ENCODE measurements around the gene SLC16A12. TPM values are rescaled to one million over a fixed set of nuclear protein-coding genes. Genes with fewer than 3 reads are reported as not detected.
"Not testable (repeated sequence)": the region's sequence is repeated elsewhere in the genome, so short reads cannot be mapped to it uniquely, and the experiment has no call there.

Gene SLC16A12
- total and polyA plus RNA-seq, 5 donors = 2.7 to 7.2 (median 4.4) TPM

DNA sequence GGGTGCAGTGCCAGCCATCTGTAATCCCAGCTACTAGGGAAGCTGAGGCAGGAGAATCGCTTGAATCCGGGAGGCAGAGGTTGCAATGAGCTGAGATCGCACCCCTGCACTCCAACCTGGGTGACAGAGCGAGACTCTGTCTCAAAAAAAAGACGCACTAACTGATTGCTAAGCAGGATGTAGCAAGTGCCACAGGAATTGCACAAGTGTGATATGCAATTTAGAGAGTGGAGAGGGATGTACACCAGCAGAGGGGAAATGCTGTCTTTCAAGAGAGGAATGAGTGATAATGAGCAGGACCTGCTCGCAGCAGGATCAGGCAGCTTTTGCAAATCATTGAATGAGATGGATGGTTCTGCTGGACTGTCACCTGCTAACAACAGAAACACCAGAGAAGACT lies 13.3 kb upstream of the SLC16A12 start:
- H3K4me3 ChIP-seq (ENCODE audit: low read length) = no peak overlapping the region
- H3K27ac ChIP-seq (ENCODE audit: low read length) = no peak overlapping the region
- intact Hi-C loops (cut with DNase I) = loop anchor here in 1 of 4 donors (10.0 kb wide), 1 partner anchor 74 kb away; no protein-coding TSS in a partner anchor
- DNase-seq = no peak
- ATAC-seq = peak in 1 of 2 donors; percentile 18
- WGBS = 57% methylated on average over 6 of the region's 6 CpGs
- no peaks in the 10 kb centered on the region for H3K27me3 ChIP-seq (ENCODE audit: control insufficient read depth, insufficient read depth)
- H3K9me3 ChIP-seq (ENCODE audit: control insufficient read depth, low read length) = no peaks in the 10 kb centered on the region
- H3K4me1 ChIP-seq (ENCODE audit: control insufficient read depth, insufficient read depth, low read length) = no peaks in the 10 kb centered on the region

DNA sequence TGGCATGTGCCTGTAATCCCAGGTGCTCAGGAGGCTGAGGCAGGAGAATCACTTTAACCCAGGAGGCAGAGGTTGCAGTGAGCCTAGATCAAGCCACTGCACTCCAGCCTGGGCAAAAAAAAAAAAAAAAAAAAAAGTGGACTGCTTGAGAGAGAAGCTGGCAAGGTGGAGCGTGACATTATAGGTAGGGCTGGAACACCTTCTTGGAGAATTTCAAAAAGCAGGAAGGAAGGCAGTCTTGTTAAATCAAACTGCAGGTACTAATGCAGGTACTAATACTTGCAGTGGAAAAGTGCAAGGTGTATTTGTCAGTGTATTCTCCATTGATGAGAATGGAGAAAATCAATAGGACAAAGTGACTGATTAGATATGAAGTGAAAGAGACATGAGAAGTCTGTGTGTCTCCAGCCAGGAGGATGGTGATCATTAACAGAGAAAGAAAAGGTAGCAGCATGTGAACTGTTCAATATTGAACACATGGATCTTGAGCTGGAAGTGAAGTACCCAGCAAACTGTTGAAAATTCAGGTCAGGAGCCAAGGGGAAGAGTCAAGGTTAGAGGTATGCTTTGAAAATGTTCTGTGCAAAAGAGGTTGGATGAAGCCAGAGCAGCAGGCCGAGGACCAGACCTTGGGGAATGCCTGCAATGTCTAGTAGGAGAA lies 12.6 kb upstream of the SLC16A12 start:
- H3K9me3 ChIP-seq (ENCODE audit: control insufficient read depth, low read length) = no peaks in the 10 kb centered on the region
- H3K27me3 ChIP-seq (ENCODE audit: control insufficient read depth, insufficient read depth) = no peaks in the 10 kb centered on the region
- no peak overlapping the region for H3K27ac ChIP-seq (ENCODE audit: low read length)
- H3K4me3 ChIP-seq (ENCODE audit: low read length) = no peak overlapping the region
- no peak for ATAC-seq
- intact Hi-C loops (cut with DNase I) = loop anchor here in 1 of 4 donors (10.0 kb wide), 1 partner anchor 73 kb away; no protein-coding TSS in a partner anchor
- DNase-seq = no peak
- 87% methylated on average over 2 of the region's 2 CpGs for WGBS
- H3K4me1 ChIP-seq (ENCODE audit: control insufficient read depth, insufficient read depth, low read length) = no peaks in the 10 kb centered on the region

DNA sequence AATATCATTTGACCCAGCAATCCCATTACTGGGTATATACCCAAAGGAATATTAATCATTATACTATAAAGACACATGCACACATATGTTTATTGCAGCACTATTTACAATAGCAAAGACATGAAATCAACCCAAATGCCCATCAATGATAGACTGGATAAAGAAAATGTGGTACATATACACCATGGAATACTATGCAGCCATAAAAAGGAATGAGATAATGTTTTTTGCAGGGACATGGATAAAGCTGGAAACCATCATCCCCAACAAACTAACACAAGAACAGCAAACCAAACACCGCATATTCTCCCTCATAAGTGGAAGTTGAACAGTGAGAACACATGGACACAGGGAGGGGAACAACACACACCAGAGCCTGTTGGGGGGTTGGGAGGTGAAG lies 11.3 kb upstream of the SLC16A12 start:
- 98% methylated on average over 1 of the region's 1 CpG for WGBS
- H3K9me3 ChIP-seq (ENCODE audit: control insufficient read depth, low read length); H3K4me3 ChIP-seq (ENCODE audit: low read length); DNase-seq; H3K27ac ChIP-seq (ENCODE audit: low read length); ATAC-seq; H3K27me3 ChIP-seq (ENCODE audit: control insufficient read depth, insufficient read depth); H3K4me1 ChIP-seq (ENCODE audit: control insufficient read depth, insufficient read depth, low read length): not testable (repeated sequence)
- intact Hi-C loops (cut with DNase I) = loop anchor here in 1 of 4 donors (10.0 kb wide), 1 partner anchor 72 kb away; no protein-coding TSS in a partner anchor

DNA sequence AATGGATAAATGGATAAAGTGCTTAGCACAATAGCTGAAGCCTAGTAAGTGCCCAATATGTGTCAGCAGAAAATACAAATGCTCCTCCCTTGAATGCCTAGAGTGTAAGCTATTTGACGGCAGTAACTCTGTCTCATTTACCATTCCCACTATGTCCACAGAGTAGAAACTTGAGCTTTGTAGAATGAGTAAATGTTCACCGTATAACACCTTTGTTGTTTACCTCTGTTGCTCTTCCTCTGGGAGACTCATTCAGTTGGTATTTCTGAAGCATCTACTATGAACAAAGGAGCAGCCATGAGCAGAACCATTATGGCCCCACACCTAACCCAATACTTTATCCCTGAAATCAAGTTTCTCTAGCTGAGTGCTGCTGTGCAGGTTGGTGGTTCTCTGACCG lies 8.4 kb upstream of the SLC16A12 start:
- H3K27ac ChIP-seq (ENCODE audit: low read length) = no peak overlapping the region
- no peak for DNase-seq
- 77% methylated on average over 3 of the region's 3 CpGs for WGBS
- no peaks in the 10 kb centered on the region for H3K4me1 ChIP-seq (ENCODE audit: control insufficient read depth, insufficient read depth, low read length)
- no peak overlapping the region for H3K4me3 ChIP-seq (ENCODE audit: low read length)
- intact Hi-C loops (cut with DNase I) = loop anchor here in 1 of 4 donors (10.0 kb wide), 1 partner anchor 69 kb away; no protein-coding TSS in a partner anchor
- ATAC-seq = no peak
- H3K27me3 ChIP-seq (ENCODE audit: control insufficient read depth, insufficient read depth) = no peaks in the 10 kb centered on the region
- no peaks in the 10 kb centered on the region for H3K9me3 ChIP-seq (ENCODE audit: control insufficient read depth, low read length)

DNA sequence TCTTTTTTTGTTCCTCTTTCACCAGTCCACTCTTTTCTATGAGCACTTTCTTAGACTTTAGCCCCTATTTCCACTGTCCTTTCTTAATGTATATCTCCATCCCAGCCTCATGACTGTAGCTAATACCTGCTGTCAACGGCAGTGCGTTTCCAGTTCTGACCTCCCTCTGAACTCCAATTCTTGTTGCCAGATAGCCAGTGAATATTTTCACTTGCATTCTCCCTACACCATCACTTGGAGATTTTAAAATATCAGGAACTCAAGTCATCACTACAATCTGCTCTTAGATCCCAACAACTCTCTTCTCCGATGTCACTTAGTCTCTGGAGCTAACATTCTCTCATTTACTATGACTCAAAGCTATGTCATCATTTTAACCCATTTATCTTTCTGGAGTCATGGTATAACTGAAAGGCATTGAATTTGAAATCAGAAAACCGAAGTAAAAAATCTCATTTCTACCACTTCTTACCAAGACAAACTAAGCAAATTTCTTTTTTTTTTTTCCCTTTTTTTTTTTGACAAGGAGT lies 5.1 kb upstream of the SLC16A12 start:
- H3K27ac ChIP-seq (ENCODE audit: low read length) = no peak overlapping the region
- H3K27me3 ChIP-seq (ENCODE audit: control insufficient read depth, insufficient read depth) = no peaks in the 10 kb centered on the region
- H3K9me3 ChIP-seq (ENCODE audit: control insufficient read depth, low read length) = no peaks in the 10 kb centered on the region
- no peak for ATAC-seq
- H3K4me1 ChIP-seq (ENCODE audit: control insufficient read depth, insufficient read depth, low read length) = no peaks in the 10 kb centered on the region
- intact Hi-C loops (cut with DNase I) = loop anchor here in 1 of 4 donors (10.0 kb wide), 1 partner anchor 66 kb away; no protein-coding TSS in a partner anchor
- 64% methylated on average over 4 of the region's 4 CpGs for WGBS
- no peak for DNase-seq
- H3K4me3 ChIP-seq (ENCODE audit: low read length) = no peak overlapping the region

DNA sequence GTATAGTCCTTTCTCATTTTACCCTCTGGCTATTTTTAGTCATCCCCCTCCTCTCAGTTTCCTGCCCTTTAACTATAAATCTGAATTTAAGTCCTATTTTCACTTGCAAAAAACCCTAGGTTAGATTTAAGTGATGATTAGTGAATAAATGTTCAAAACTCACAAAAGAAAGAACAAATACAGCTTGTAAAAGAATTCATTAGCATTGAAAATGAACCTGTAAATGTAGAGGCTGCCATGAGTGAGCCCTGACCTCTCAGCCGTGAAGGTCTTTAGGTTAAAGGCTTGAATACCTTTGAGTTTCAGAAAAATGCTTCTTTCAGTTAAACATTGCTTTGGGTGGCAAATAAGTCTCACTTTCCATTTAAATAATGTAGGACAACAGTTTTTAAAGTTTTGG lies 2.0 kb upstream of the SLC16A12 start:
- no peaks in the 10 kb centered on the region for H3K27me3 ChIP-seq (ENCODE audit: control insufficient read depth, insufficient read depth)
- 80% methylated on average over 1 of the region's 1 CpG for WGBS
- H3K9me3 ChIP-seq (ENCODE audit: control insufficient read depth, low read length) = no peaks in the 10 kb centered on the region
- ATAC-seq (no peak), DNase-seq (no peak)
- H3K27ac ChIP-seq (ENCODE audit: low read length) = no peak overlapping the region
- H3K4me3 ChIP-seq (ENCODE audit: low read length) = no peak overlapping the region
- intact Hi-C loops (cut with DNase I) = loop anchor here in 3 of 4 donors (5.0 to 10.0 kb wide), 3 partner anchors 53 to 65 kb away; no protein-coding TSS in a partner anchor
- H3K4me1 ChIP-seq (ENCODE audit: control insufficient read depth, insufficient read depth, low read length) = no peaks in the 10 kb centered on the region

DNA sequence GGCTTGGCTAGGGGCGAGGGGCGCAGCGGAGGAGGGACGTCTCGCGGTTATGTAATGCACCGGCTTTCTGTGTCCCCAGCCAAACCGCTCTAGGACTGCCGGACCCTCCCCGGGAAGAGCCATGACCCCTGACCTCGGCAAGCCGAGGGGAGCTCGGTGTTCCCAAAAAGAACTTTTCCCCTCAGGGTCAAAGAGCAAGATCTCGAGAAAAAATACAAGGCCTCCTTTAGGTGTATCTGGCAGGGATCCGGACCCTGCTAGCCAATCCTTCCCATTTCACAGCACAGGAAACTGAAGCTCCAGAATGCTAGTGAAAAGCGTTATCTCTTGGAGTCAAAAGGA lies 590 bp upstream of the SLC16A12 start:
- H3K27me3 ChIP-seq (ENCODE audit: control insufficient read depth, insufficient read depth) = no peaks in the 10 kb centered on the region
- H3K4me1 ChIP-seq (ENCODE audit: control insufficient read depth, insufficient read depth, low read length) = no peaks in the 10 kb centered on the region
- 13% methylated on average over 16 of the region's 16 CpGs for WGBS
- H3K4me3 ChIP-seq (ENCODE audit: low read length) = peak overlapping the region; percentile 72
- ATAC-seq (peak in 1 of 2 donors; percentile 50), DNase-seq (no peak)
- intact Hi-C loops (cut with DNase I) = loop anchor here in 3 of 4 donors (5.0 to 10.0 kb wide), 3 partner anchors 51 to 64 kb away; no protein-coding TSS in a partner anchor
- H3K9me3 ChIP-seq (ENCODE audit: control insufficient read depth, low read length) = no peaks in the 10 kb centered on the region
- no peak overlapping the region for H3K27ac ChIP-seq (ENCODE audit: low read length)

DNA sequence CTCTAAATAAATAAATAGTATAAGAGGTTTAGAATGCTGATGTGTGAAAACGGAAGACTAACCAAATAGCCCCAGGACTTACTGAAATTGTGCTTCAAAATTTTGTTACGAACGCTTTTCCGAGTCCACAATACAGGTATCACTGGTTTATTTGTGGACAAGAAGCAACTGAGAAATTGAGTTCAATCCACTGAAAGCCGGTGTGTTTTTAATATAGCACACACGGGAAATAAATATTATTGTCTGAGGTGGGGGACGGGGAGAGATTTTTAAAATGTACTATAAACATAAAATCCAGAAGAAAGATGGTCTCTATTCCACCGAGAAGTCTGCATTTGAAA lies 598 bp downstream of the SLC16A12 start:
- no peak for ATAC-seq
- no peak overlapping the region for H3K27ac ChIP-seq (ENCODE audit: low read length)
- peak overlapping the region; percentile 72 for H3K4me3 ChIP-seq (ENCODE audit: low read length)

DNA sequence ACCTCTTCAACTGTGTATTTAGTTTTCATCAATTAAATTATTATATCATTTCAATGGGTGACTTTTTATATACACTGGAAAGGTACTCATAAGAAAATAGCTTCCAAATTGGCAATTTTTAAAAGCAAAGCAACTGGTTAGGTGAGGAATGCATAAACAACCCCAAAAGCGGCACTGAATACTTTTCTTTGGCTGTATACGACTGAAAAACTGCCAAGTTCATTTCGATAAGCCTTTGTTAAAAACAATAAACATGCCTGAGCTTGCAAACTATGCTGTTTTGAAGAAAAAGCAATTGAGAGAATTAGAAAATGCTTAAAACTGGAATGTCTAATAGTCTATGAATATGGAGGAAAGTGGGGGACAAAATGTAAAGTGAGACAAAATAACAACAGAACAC lies 2.9 kb downstream of the SLC16A12 start:
- WGBS = 67% methylated on average over 3 of the region's 3 CpGs
- DNase-seq = no peak
- H3K27ac ChIP-seq (ENCODE audit: low read length) = no peak overlapping the region
- no peaks in the 10 kb centered on the region for H3K27me3 ChIP-seq (ENCODE audit: control insufficient read depth, insufficient read depth)
- no peaks in the 10 kb centered on the region for H3K9me3 ChIP-seq (ENCODE audit: control insufficient read depth, low read length)
- no peak overlapping the region for H3K4me3 ChIP-seq (ENCODE audit: low read length)
- intact Hi-C loops (cut with DNase I) = loop anchor here in 2 of 4 donors (10.0 kb wide), 2 partner anchors 48 to 58 kb away; no protein-coding TSS in a partner anchor
- H3K4me1 ChIP-seq (ENCODE audit: control insufficient read depth, insufficient read depth, low read length) = no peaks in the 10 kb centered on the region
- ATAC-seq = no peak

More for the DNA sequence above, 598 bp downstream of the SLC16A12 start:
- no peaks in the 10 kb centered on the region for H3K4me1 ChIP-seq (ENCODE audit: control insufficient read depth, insufficient read depth, low read length)
- 26% methylated on average over 8 of the region's 8 CpGs for WGBS
- DNase-seq = no peak
- no peaks in the 10 kb centered on the region for H3K27me3 ChIP-seq (ENCODE audit: control insufficient read depth, insufficient read depth)
- intact Hi-C loops (cut with DNase I) = loop anchor here in 3 of 4 donors (5.0 to 10.0 kb wide), 3 partner anchors 50 to 62 kb away; no protein-coding TSS in a partner anchor
- no peaks in the 10 kb centered on the region for H3K9me3 ChIP-seq (ENCODE audit: control insufficient read depth, low read length)

DNA sequence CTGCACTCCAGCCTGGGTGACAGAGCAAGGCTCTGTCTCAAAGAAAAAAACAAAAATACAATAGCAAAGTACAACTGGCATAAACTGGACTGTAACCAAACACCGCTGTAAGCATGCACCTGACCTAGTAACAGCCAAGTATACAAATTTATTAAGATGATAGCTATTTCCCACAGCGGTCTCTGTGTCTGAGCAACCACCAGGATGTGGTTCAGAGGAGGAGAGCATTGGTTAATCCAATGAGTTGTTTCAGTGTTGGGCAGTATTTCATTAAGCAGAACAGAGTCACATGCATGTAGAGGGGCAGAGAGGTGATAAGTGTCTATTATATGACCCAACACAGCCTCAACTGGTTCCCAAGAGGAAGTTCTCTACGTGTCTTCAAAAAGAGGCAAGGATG lies 4.0 kb downstream of the SLC16A12 start:
- no peak for ATAC-seq
- H3K27me3 ChIP-seq (ENCODE audit: control insufficient read depth, insufficient read depth) = no peaks in the 10 kb centered on the region

DNA sequence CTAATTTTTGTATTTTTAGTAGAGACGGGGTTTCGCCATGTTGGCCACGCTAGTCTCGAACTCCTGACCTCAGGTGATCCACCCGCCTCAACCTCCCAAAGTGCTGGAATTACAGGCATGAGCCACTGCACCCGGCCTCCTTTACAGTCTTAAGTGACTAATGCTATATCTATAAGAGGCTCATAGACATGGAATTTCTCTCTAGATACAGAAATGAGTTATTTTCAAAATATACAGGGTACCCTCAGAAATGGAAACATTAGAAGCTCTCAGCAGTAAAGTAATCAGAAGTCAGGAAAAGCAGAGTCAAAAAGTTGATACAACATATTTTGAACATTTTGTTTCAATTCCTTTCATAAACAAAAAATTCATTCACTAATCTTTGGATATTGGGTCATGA lies 5.7 kb downstream of the SLC16A12 start:
- not testable (repeated sequence) for H3K4me3 ChIP-seq (ENCODE audit: low read length); H3K27ac ChIP-seq (ENCODE audit: low read length); ATAC-seq; H3K9me3 ChIP-seq (ENCODE audit: control insufficient read depth, low read length); H3K4me1 ChIP-seq (ENCODE audit: control insufficient read depth, insufficient read depth, low read length); DNase-seq; H3K27me3 ChIP-seq (ENCODE audit: control insufficient read depth, insufficient read depth)
- intact Hi-C loops (cut with DNase I) = loop anchor here in 2 of 4 donors (10.0 kb wide), 2 partner anchors 45 to 55 kb away; no protein-coding TSS in a partner anchor
- 90% methylated on average over 6 of the region's 6 CpGs for whole genome bisulfite sequencing

More for the DNA sequence above, 4.0 kb downstream of the SLC16A12 start:
- Histone ChIP-seq H3K4me1 (ENCODE audit: control insufficient read depth, insufficient read depth, low read length) (peaks cover 1% of the 10 kb centered on the region), H3K27ac (ENCODE audit: low read length) (no peak overlapping the region), H3K4me3 (ENCODE audit: low read length) (no peak overlapping the region), H3K9me3 (ENCODE audit: control insufficient read depth, low read length) (no peaks in the 10 kb centered on the region)
- no peak for DNase-seq
- 92% methylated on average over 3 of the region's 3 CpGs for WGBS
- intact Hi-C loops (cut with DNase I) = loop anchor here in 2 of 4 donors (10.0 kb wide), 2 partner anchors 47 to 57 kb away; no protein-coding TSS in a partner anchor

Data from right cardiac atrium (tissue), 5 donors.